ENCODE results near the gene TMEM89.

Gene TMEM89

GRCh38 chr3:48585411-48585810 lies 36.2 kb downstream of the TMEM89 start:
- DNase-seq: no peak

GRCh38 chr3:48584836-48585235 lies 36.7 kb downstream of the TMEM89 start:
- no peak for DNase-seq

GRCh38 chr3:48581621-48582481 lies 39.7 kb downstream of the TMEM89 start:
- DNase-seq: no peak

- no peak for DNase-seq
These were observed 44.9 kb downstream of the TMEM89 start for GRCh38 chr3:48576647-48577046.

- no peak for DNase-seq
These were observed 46.2 kb downstream of the TMEM89 start for GRCh38 chr3:48575366-48575765.

GRCh38 chr3:48573973-48574585 lies 47.5 kb downstream of the TMEM89 start:
- no peak for DNase-seq

- no peak for DNase-seq
These were observed 49.1 kb downstream of the TMEM89 start for GRCh38 chr3:48572517-48572916.

GRCh38 chr3:48571938-48572337 lies 49.6 kb downstream of the TMEM89 start:
- DNase-seq: no peak
